HCT116 (cell line): ENCODE measurements around the gene PVALEF. TPM values are rescaled to one million over a fixed set of nuclear protein-coding genes. Genes with fewer than 3 reads are reported as not detected.

Experiments used
- ATAC-seq: fragments of 200-7000 bp; cut with Tn5 transposase; 2 replicates; pipeline ENCODE4 v1.9.1; 2020; ENCODE audit warnings: mild to moderate bottlenecking, moderate library complexity
- BruUV-seq: library from RNA; stranded (reverse); fragments of 400-500 nt; replicated peaks from 2 replicates; lab custom pipeline; 2021; lab: Mats Ljungman, UMichigan
- CTCF ChIA-PET: fragments of 300-600 bp; sonication (Branson Sonifier 250); formaldehyde crosslinking; loops from one replicate; lab custom pipeline; 2021; ENCODE audit warnings: antibody characterized with exemption; lab: Charles Lee
- POLR2A ChIA-PET: fragments of 300-600, 350-600 bp; sonication (Branson Sonifier 250); formaldehyde crosslinking; loops from one replicate; lab custom pipeline; 2021; ENCODE audit warnings: antibody characterized with exemption; lab: Charles Lee
- RAD21 ChIA-PET, 2 experiments: fragments of 300-600 bp; sonication (Branson Sonifier 250); formaldehyde crosslinking; loops; one replicate each; lab custom pipeline; 2023; ENCODE audit warnings: low total read pairs in 2 of 2; ENCODE audit not compliant: uncharacterized antibody in 2 of 2, unreplicated experiment in 2 of 2, low non-redundant PET in 1 of 2; lab: Charles Lee
- DNase-seq: peaks from one replicate; pipeline ENCODE4 v3.0.0-alpha.2; 2010; ENCODE audit warnings: low read depth, low spot score
- H2AFZ ChIP-seq: fragments of 200-600 bp; shearing (Covaris generic), sonication (generic); 2 replicates; pipeline ENCODE4 v1.6.1; 2017; ENCODE audit warnings: low read depth, mixed run types, mixed read lengths, antibody characterized with exemption, low read length; ENCODE audit not compliant: poor library complexity, severe bottlenecking
- H3K27ac ChIP-seq: 2 replicates; pipeline ENCODE4 v1.5.1; 2012; ENCODE audit warnings: low read depth, low read length
- H3K27me3 ChIP-seq: fragments of 200-600 bp; sonication (generic); 2 replicates; pipeline ENCODE4 v1.6.1; 2016; ENCODE audit warnings: mixed run types, low read length, mixed read lengths; ENCODE audit not compliant: insufficient read depth
- H3K36me3 ChIP-seq, 2 experiments: fragments of 200-500 bp in 1 of 2; fragments of 200-600 bp in 1 of 2; sonication (Bioruptor generic) in 1 of 2; sonication (generic) in 1 of 2; 2 replicates each; pipeline versions ENCODE4 v1.5.1 to v1.6.1; 2014 to 2016; ENCODE audit warnings: low read length in 2 of 2, inconsistent platforms in 1 of 2, mixed read lengths in 1 of 2, mixed run types in 1 of 2; ENCODE audit not compliant: insufficient read depth in 2 of 2, control insufficient read depth in 1 of 2
- H3K4me1 ChIP-seq, 2 experiments: fragments of 200-600 bp in 1 of 2; sonication (generic) in 1 of 2; 2 replicates each; pipeline versions ENCODE4 v1.5.1 to v1.6.1; 2012 to 2017; ENCODE audit warnings: low read length in 2 of 2, inconsistent platforms in 1 of 2, mild to moderate bottlenecking in 1 of 2, mixed read lengths in 1 of 2, mixed run types in 1 of 2, moderate library complexity in 1 of 2; ENCODE audit not compliant: insufficient read depth in 2 of 2, control insufficient read depth in 1 of 2
- H3K4me2 ChIP-seq: fragments of 200-600 bp; sonication (generic); 2 replicates; pipeline ENCODE4 v1.6.1; 2017; ENCODE audit warnings: mixed run types, low read length, mixed read lengths
- H3K4me3 ChIP-seq, 2 experiments: fragments of 200-600 bp in 1 of 2; sonication (generic) in 1 of 2; replicated peaks in 1 of 2; 2 replicates each; pipeline ENCODE4 v1.5.1; 2011 to 2016; ENCODE audit warnings: low read length in 2 of 2, control low read depth in 1 of 2, low read depth in 1 of 2, mild to moderate bottlenecking in 1 of 2, mixed read lengths in 1 of 2, mixed run types in 1 of 2
- H3K79me2 ChIP-seq: fragments of 200-600 bp; sonication (generic); 2 replicates; pipeline ENCODE4 v1.6.1; 2017; ENCODE audit warnings: mild to moderate bottlenecking, mixed run types, low read length, moderate library complexity, mixed read lengths; ENCODE audit not compliant: insufficient read depth
- H3K9ac ChIP-seq: fragments of 200-600 bp; sonication (generic); 2 replicates; pipeline ENCODE4 v1.6.1; 2016; ENCODE audit warnings: low read length, mixed read lengths
- H3K9me2 ChIP-seq: fragments of 200-600 bp; sonication (generic), shearing (Covaris generic); 2 replicates; pipeline ENCODE4 v1.6.1; 2017; ENCODE audit warnings: mixed run types, mild to moderate bottlenecking, moderate library complexity; ENCODE audit not compliant: insufficient read depth
- H3K9me3 ChIP-seq, 2 experiments: fragments of 200-500 bp in 1 of 2; fragments of 200-600 bp in 1 of 2; sonication (Bioruptor generic) in 1 of 2; sonication (generic) in 1 of 2; 2 replicates each; pipeline ENCODE4 v1.6.1; 2014 to 2017; ENCODE audit warnings: low read length in 2 of 2, mixed read lengths in 2 of 2, inconsistent platforms in 1 of 2, low read depth in 1 of 2, mild to moderate bottlenecking in 1 of 2, mixed run types in 1 of 2, moderate library complexity in 1 of 2; ENCODE audit not compliant: control insufficient read depth in 1 of 2, insufficient read depth in 1 of 2
- H4K20me1 ChIP-seq: fragments of 200-600 bp; sonication (generic), shearing (Covaris generic); 2 replicates; pipeline ENCODE4 v1.6.1; 2017; ENCODE audit warnings: mixed run types, mild to moderate bottlenecking, moderate library complexity; ENCODE audit not compliant: insufficient read depth
- CEBPB ChIP-seq: IDR thresholded peaks from 2 replicates; pipeline ENCODE4 v1.6.1; 2012; ENCODE audit warnings: low read depth
- EGR1 ChIP-seq: IDR thresholded peaks from 2 replicates; pipeline ENCODE4 v1.6.1; 2012; ENCODE audit warnings: low read depth
- ELF1 ChIP-seq: IDR thresholded peaks from 2 replicates; pipeline ENCODE4 v1.6.1; 2012; ENCODE audit warnings: low read depth, borderline replicate concordance
- EZH2 ChIP-seq: fragments of 200-600 bp; sonication (generic); IDR thresholded peaks from 2 replicates; pipeline ENCODE4 v1.6.1; 2017; ENCODE audit warnings: antibody characterized with exemption, mixed run types
- EZH2phosphoT487 ChIP-seq: fragments of 200-600 bp; IDR thresholded peaks from 2 replicates; pipeline ENCODE4 v1.6.1; 2018; ENCODE audit warnings: antibody characterized with exemption, borderline replicate concordance
- FOSL1 ChIP-seq: IDR thresholded peaks from 2 replicates; pipeline ENCODE4 v1.6.1; 2012; ENCODE audit warnings: low read depth
- POLR2A ChIP-seq: IDR thresholded peaks from 2 replicates; pipeline ENCODE4 v1.7.0; 2011; ENCODE audit warnings: borderline replicate concordance; ENCODE audit not compliant: insufficient read depth, insufficient read length; ENCODE audit errors: extremely low read depth
- POLR2AphosphoS5 ChIP-seq: IDR thresholded peaks from 2 replicates; pipeline ENCODE4 v1.6.1; 2011; ENCODE audit warnings: mild to moderate bottlenecking, low read depth, low read length, moderate library complexity
- RAD21 ChIP-seq: IDR thresholded peaks from 2 replicates; pipeline ENCODE4 v1.6.1; 2012; ENCODE audit warnings: low read depth, mild to moderate bottlenecking
- SIN3A ChIP-seq: IDR thresholded peaks from 2 replicates; pipeline ENCODE4 v1.6.1; 2012; ENCODE audit warnings: low read depth
- SRF ChIP-seq: IDR thresholded peaks from 2 replicates; pipeline ENCODE4 v1.6.1; 2012; ENCODE audit warnings: low read depth
- TCF7L2 ChIP-seq: IDR thresholded peaks from 2 replicates; pipeline ENCODE4 v1.7.0; 2011; ENCODE audit warnings: borderline replicate concordance, inconsistent platforms; ENCODE audit not compliant: insufficient read depth, insufficient read length; ENCODE audit errors: extremely low read depth
- YY1 ChIP-seq: IDR thresholded peaks from 2 replicates; pipeline ENCODE4 v1.6.1; 2011; ENCODE audit warnings: low read length, low read depth, moderate library complexity, mild to moderate bottlenecking; ENCODE audit not compliant: insufficient replicate concordance; ENCODE audit errors: extremely low read depth
- ZFX ChIP-seq: fragments of 450-650 bp; IDR thresholded peaks from 2 replicates; pipeline ENCODE4 v1.6.1; 2017
- ZNF274 ChIP-seq: fragments of 200-500 bp; sonication (Bioruptor generic); IDR thresholded peaks from 2 replicates; pipeline ENCODE4 v1.6.1; 2014; ENCODE audit warnings: mild to moderate bottlenecking, low read depth, low read length, inconsistent platforms
- intact Hi-C: fragments of 100-400 bp; cut with micrococcal nuclease; formaldehyde crosslinking; loops from 2 replicates; pipeline ENCODE4 v1.10.0; 2022
- total RNA-seq: library from RNA; stranded (reverse); gene quantifications from one replicate; pipeline ENCODE4 v1.2.1, GENCODE V29; 2021; ENCODE audit not compliant: unreplicated experiment
- TF ChIP-seq, protein P1 (sequence below), 3 experiments: fragments of 200-600 bp in 1 of 3; sonication (generic) in 1 of 3; IDR thresholded peaks in 2 of 3; conservative IDR thresholded peaks in 1 of 3; 2 replicates each; pipeline ENCODE4 v1.5.1; 2012 to 2017; ENCODE audit warnings: low read depth in 2 of 3, low read length in 2 of 3, antibody characterized with exemption in 1 of 3, borderline replicate concordance in 1 of 3, control low read depth in 1 of 3, mild to moderate bottlenecking in 1 of 3, mixed read lengths in 1 of 3, mixed run types in 1 of 3, moderate library complexity in 1 of 3; ENCODE audit not compliant: insufficient read depth in 1 of 3
- TF ChIP-seq, protein P2 (sequence below): IDR thresholded peaks from 2 replicates; pipeline ENCODE4 v1.6.1; 2012
- TF ChIP-seq, protein P3 (sequence below): IDR thresholded peaks from 2 replicates; pipeline ENCODE4 v1.6.1; 2012

The PVALEF gene
- total RNA-seq, 1 experiment from 2014 or later, result not detected

DNA sequence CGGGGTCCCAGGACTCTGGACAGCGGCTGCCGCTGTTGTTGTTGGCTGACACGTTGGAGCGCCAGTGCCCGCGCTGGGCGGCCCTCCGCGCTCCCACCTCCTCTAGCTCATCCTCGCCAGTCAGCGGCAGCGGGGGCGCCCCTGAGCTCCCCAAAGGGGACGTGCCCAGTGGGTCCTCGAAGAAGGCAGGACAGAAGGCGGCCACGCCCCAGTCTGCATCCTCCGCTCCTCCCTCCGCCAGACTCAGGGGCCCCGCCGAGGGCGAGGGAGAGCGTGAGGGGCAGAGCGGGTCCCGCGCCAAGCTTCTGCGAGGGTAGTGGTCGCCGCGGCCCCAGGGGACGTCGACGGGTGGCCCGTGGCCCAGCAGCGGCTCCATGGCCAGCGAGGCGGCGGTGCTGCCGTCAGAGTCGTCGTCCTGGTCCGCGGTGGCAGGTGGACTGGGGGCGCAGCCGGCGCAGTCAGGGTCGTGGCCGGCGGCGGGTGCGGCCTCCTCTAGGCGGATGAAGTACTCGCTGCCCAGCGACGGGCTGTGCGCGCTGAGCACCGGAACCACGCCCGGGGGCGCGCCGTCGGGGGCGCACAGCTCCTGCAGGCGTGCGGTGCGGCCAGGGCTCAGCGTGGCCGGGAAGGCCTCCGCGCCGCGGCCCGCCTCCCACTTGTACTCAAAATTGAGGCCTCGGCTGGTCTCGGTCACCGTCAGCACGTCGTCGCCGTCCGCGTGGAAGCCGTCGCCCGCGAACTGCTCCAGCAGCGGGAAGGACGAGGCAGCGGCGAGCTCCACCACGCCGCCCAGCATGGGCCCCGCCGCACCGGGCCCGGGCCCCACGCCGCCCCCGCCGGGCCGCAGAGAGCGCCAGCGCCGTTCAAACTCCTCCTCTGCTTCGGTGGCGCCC is 43.2 kb upstream of the PVALEF start:
- Histone ChIP-seq H3K27me3 (no peaks in the 10 kb centered on the region), H3K4me3 (no peak overlapping the region), H3K9ac (no peak overlapping the region), H3K4me1 (peaks cover 10 to 27% of the 10 kb centered on the region in 2 experiments), H2AFZ (no peak overlapping the region), H3K27ac (peak overlapping the region; percentile 8; the same call in 1 of the 2 replicates), H3K36me3 (no peaks in the 10 kb centered on the region), H3K4me2 (no peak overlapping the region), H4K20me1 (no peaks in the 10 kb centered on the region), H3K79me2 (peaks cover 12% of the 10 kb centered on the region; the same call in 1 of the 2 replicates), H3K9me3 (no peaks in the 10 kb centered on the region), H3K9me2 (no peaks in the 10 kb centered on the region)
- ChIA-PET CTCF (interaction anchor here (1.0 kb wide), 1 partner anchor 133 kb away, joined by 3 read pairs; no protein-coding TSS in a partner anchor), RAD21 (no interaction called here), POLR2A (no interaction called here)
- no peak for TF ChIP-seq TCF7L2
- TF ChIP-seq POLR2AphosphoS5, result no peak
- TF ChIP-seq, protein P1, sequence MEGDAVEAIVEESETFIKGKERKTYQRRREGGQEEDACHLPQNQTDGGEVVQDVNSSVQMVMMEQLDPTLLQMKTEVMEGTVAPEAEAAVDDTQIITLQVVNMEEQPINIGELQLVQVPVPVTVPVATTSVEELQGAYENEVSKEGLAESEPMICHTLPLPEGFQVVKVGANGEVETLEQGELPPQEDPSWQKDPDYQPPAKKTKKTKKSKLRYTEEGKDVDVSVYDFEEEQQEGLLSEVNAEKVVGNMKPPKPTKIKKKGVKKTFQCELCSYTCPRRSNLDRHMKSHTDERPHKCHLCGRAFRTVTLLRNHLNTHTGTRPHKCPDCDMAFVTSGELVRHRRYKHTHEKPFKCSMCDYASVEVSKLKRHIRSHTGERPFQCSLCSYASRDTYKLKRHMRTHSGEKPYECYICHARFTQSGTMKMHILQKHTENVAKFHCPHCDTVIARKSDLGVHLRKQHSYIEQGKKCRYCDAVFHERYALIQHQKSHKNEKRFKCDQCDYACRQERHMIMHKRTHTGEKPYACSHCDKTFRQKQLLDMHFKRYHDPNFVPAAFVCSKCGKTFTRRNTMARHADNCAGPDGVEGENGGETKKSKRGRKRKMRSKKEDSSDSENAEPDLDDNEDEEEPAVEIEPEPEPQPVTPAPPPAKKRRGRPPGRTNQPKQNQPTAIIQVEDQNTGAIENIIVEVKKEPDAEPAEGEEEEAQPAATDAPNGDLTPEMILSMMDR (IDR thresholded peaks at IDR 0.05 in 2 of 3, conservative IDR thresholded peaks at IDR 0.05 in 1 of 3; ENCODE audit: borderline replicate concordance in 1 of 3, insufficient read depth in 1 of 3, low read depth in 2 of 3, low read length in 2 of 3), result no peak
- TF ChIP-seq SIN3A, result no peak
- TF ChIP-seq, protein P2, sequence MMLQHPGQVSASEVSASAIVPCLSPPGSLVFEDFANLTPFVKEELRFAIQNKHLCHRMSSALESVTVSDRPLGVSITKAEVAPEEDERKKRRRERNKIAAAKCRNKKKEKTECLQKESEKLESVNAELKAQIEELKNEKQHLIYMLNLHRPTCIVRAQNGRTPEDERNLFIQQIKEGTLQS, result no peak
- TF ChIP-seq YY1, result no peak
- TF ChIP-seq EGR1, result no peak
- no peak for TF ChIP-seq EZH2
- TF ChIP-seq FOSL1, result no peak
- TF ChIP-seq, protein P3, sequence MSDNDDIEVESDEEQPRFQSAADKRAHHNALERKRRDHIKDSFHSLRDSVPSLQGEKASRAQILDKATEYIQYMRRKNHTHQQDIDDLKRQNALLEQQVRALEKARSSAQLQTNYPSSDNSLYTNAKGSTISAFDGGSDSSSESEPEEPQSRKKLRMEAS, result no peak
- TF ChIP-seq CEBPB, result no peak
- TF ChIP-seq EZH2phosphoT487, result no peak
- TF ChIP-seq SRF, result no peak
- no peak for TF ChIP-seq ZFX
- no peak for TF ChIP-seq RAD21
- TF ChIP-seq ZNF274, result no peak
- TF ChIP-seq POLR2A, result no peak
- TF ChIP-seq ELF1, result no peak
- BruUV-seq, result no TSS peak
- no peak for ATAC-seq
- no peak for DNase-seq
- intact Hi-C loops, result no loop called here
